ACC112 (cell line): Measurements from ENCODE around the gene ZNF584.

Source experiments
- H2AFZ ChIP-seq: fragments of 200-600 bp; sonication (generic); one replicate; pipeline ENCODE4 v1.6.0; 2017; ENCODE audit warnings: antibody characterized with exemption, low read length; ENCODE audit not compliant: unreplicated experiment
- H3K27ac ChIP-seq: fragments of 200-600 bp; sonication (generic); 2 replicates; pipeline ENCODE4 v1.5.1; 2014; ENCODE audit warnings: low read depth, mild to moderate bottlenecking, antibody characterized with exemption, low read length, moderate library complexity
- H3K27me3 ChIP-seq: fragments of 200-600 bp; sonication (generic); 2 replicates; pipeline ENCODE4 v1.6.1; 2014; ENCODE audit warnings: mild to moderate bottlenecking, antibody characterized with exemption, low read length, moderate library complexity, mixed read lengths; ENCODE audit not compliant: insufficient read depth
- H3K36me3 ChIP-seq: fragments of 200-600 bp; sonication (generic); 2 replicates; pipeline ENCODE4 v1.6.1; 2016; ENCODE audit warnings: mild to moderate bottlenecking, antibody characterized with exemption, low read length, moderate library complexity, mixed read lengths; ENCODE audit not compliant: insufficient read depth
- H3K4me1 ChIP-seq: fragments of 200-600 bp; sonication (generic); one replicate; pipeline ENCODE4 v1.6.1; 2016; ENCODE audit warnings: low read length, mixed read lengths; ENCODE audit not compliant: insufficient read depth, unreplicated experiment, control insufficient read depth
- H3K4me3 ChIP-seq: fragments of 200-600 bp; sonication (generic); 2 replicates; pipeline ENCODE4 v1.5.1; 2014; ENCODE audit warnings: mild to moderate bottlenecking, low read depth, low read length
- H3K79me2 ChIP-seq: fragments of 200-600 bp; sonication (generic); one replicate; pipeline ENCODE4 v1.6.0; 2016; ENCODE audit warnings: low read length; ENCODE audit not compliant: control insufficient read depth, unreplicated experiment, insufficient read depth

Gene ZNF584

GRCh38 chr19:58387338-58388174 lies 20.9 kb upstream of the ZNF584 start:
- Histone ChIP-seq H3K27ac (peak overlapping the region; percentile 93), H3K4me3 (peak overlapping the region; percentile 98), H3K27me3 (no peaks in the 10 kb centered on the region), H2AFZ (no peak overlapping the region), H3K36me3 (peaks cover 5% of the 10 kb centered on the region; the same call in 1 of the 2 replicates), H3K4me1 (peaks cover 12% of the 10 kb centered on the region), H3K79me2 (peaks cover 41% of the 10 kb centered on the region)

- Histone ChIP-seq H3K4me1 (peaks cover 12% of the 10 kb centered on the region), H3K4me3 (peak overlapping the region; percentile 98), H3K27ac (no peak overlapping the region), H3K79me2 (peaks cover 42% of the 10 kb centered on the region), H3K36me3 (peaks cover 5% of the 10 kb centered on the region; the same call in 1 of the 2 replicates), H3K27me3 (no peaks in the 10 kb centered on the region), H2AFZ (no peak overlapping the region)
Observed at GRCh38 chr19:58388175-58388526, 20.3 kb upstream of the ZNF584 start.

- Histone ChIP-seq H3K79me2 (peaks cover 26% of the 10 kb centered on the region), H3K4me3 (no peak overlapping the region), H3K27me3 (no peaks in the 10 kb centered on the region), H3K36me3 (peaks cover 8% of the 10 kb centered on the region; the same call in 1 of the 2 replicates), H3K27ac (no peak overlapping the region), H3K4me1 (no peaks in the 10 kb centered on the region), H2AFZ (no peak overlapping the region)
Observed at GRCh38 chr19:58392945-58393724, 15.3 kb upstream of the ZNF584 start.

- Histone ChIP-seq H3K27ac (no peak overlapping the region), H3K79me2 (peaks cover 22% of the 10 kb centered on the region), H3K36me3 (peaks cover 8% of the 10 kb centered on the region; the same call in 1 of the 2 replicates), H3K4me3 (no peak overlapping the region), H2AFZ (no peak overlapping the region), H3K27me3 (no peaks in the 10 kb centered on the region), H3K4me1 (no peaks in the 10 kb centered on the region)
Observed at GRCh38 chr19:58393725-58394033, 14.8 kb upstream of the ZNF584 start.

GRCh38 chr19:58394821-58395219 lies 13.6 kb upstream of the ZNF584 start:
- H3K27me3 ChIP-seq: no peaks in the 10 kb centered on the region
- no peak overlapping the region for H2AFZ ChIP-seq
- no peak overlapping the region for H3K27ac ChIP-seq
- H3K36me3 ChIP-seq: 0 out of 2 replicates have a peak, but pooled peaks cover 8% of the 10 kb centered on the region
- H3K4me3 ChIP-seq: no peak overlapping the region
- no peaks in the 10 kb centered on the region for H3K4me1 ChIP-seq
- H3K79me2 ChIP-seq: peaks cover 15% of the 10 kb centered on the region

GRCh38 chr19:58395220-58395978 lies 13.1 kb upstream of the ZNF584 start, which contains the start of gene RNF225:
Gene RNF225, plus strand, starts transcription at chr19:58395656. Its CDS starts 434 bp downstream, at chr19:58396090.
- no peak within 1 kb of the TSS for H3K4me3 ChIP-seq
- H3K27ac ChIP-seq: no peak within 1 kb of the TSS
- 0 out of 2 replicates have a peak, but pooled peaks cover 8% of the 10 kb centered on the region for H3K36me3 ChIP-seq
- no peaks in the 10 kb centered on the region for H3K27me3 ChIP-seq
- H3K4me1 ChIP-seq: no peaks in the 10 kb centered on the region
- H3K79me2 ChIP-seq: peaks cover 11% of the 10 kb centered on the region
- no peak within 1 kb of the TSS for H2AFZ ChIP-seq

GRCh38 chr19:58395979-58396627 lies 12.3 kb upstream of the ZNF584 start:
- peaks cover 5% of the 10 kb centered on the region for H3K79me2 ChIP-seq
- no peak overlapping the region for H3K4me3 ChIP-seq
- H3K27ac ChIP-seq: no peak overlapping the region
- no peaks in the 10 kb centered on the region for H3K27me3 ChIP-seq
- H3K36me3 ChIP-seq: 0 out of 2 replicates have a peak, but pooled peaks cover 3% of the 10 kb centered on the region
- no peak overlapping the region for H2AFZ ChIP-seq
- H3K4me1 ChIP-seq: no peaks in the 10 kb centered on the region

- H3K36me3 ChIP-seq: 0 out of 2 replicates have a peak, but pooled peaks cover 3% of the 10 kb centered on the region
Observed at GRCh38 chr19:58396691-58397532, 11.5 kb upstream of the ZNF584 start.

GRCh38 chr19:58397533-58398037 lies 10.9 kb upstream of the ZNF584 start:
- Histone ChIP-seq H3K79me2 (peaks cover under 1% of the 10 kb centered on the region), H3K4me3 (no peak overlapping the region), H3K27ac (no peak overlapping the region), H3K36me3 (0 out of 2 replicates have a peak, but pooled peaks cover 3% of the 10 kb centered on the region), H2AFZ (no peak overlapping the region), H3K4me1 (peaks cover 4% of the 10 kb centered on the region), H3K27me3 (no peaks in the 10 kb centered on the region)

More at GRCh38 chr19:58396691-58397532, 11.5 kb upstream of the ZNF584 start:
- H3K27ac ChIP-seq: no peak overlapping the region
- H3K4me1 ChIP-seq: peaks cover under 1% of the 10 kb centered on the region
- H3K27me3 ChIP-seq: no peaks in the 10 kb centered on the region
- peaks cover 4% of the 10 kb centered on the region for H3K79me2 ChIP-seq
- no peak overlapping the region for H3K4me3 ChIP-seq
- H2AFZ ChIP-seq: no peak overlapping the region
